C1 segment of cervical spinal cord (tissue), 14 donors: ENCODE measurements around the gene ZSCAN5B.
A peak's percentile ranks its signal among the peaks of the same experiment; 100 is the strongest.
"Not testable (repeated sequence)": the region's sequence is repeated elsewhere in the genome, so short reads cannot be mapped to it uniquely, and the experiment has no call there.

Experiments used
- DNase-seq, 14 donors: peaks; one replicate each; lab custom pipeline; 2025; lab: John Stamatoyannopoulos, UW

The ZSCAN5B gene, protein sequence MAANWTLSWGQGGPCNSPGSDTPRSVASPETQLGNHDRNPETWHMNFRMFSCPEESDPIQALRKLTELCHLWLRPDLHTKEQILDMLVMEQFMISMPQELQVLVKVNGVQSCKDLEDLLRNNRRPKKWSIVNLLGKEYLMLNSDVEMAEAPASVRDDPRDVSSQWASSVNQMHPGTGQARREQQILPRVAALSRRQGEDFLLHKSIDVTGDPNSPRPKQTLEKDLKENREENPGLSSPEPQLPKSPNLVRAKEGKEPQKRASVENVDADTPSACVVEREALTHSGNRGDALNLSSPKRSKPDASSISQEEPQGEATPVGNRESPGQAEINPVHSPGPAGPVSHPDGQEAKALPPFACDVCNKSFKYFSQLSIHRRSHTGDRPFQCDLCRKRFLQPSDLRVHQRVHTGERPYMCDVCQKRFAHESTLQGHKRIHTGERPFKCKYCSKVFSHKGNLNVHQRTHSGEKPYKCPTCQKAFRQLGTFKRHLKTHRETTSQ

DNA sequence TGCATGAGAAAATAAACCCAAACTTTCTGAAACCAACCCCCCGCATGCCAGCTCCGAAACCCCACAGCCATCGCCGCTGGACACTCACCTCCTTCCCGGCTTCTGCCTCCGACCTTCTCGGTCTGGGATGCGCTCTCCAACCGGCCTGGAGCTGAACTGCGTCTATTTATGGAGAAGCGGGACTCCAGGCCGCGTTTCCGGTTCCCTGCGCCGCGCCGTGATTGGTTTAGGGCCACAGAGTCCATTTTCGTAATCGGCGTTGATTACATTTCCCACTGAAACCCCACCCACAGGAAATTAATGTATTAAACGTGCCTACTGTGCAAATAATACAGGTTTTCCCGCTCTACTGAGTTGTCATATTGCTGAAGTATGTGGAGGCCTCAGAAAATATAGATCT, at the start of gene ZSCAN5B:
Gene ZSCAN5B, minus strand, starts transcription at position 138 of the 400 bp plus-strand sequence. CDS start 4,731 bp downstream, outside the sequence.
- DNase-seq: not testable (repeated sequence)

DNA sequence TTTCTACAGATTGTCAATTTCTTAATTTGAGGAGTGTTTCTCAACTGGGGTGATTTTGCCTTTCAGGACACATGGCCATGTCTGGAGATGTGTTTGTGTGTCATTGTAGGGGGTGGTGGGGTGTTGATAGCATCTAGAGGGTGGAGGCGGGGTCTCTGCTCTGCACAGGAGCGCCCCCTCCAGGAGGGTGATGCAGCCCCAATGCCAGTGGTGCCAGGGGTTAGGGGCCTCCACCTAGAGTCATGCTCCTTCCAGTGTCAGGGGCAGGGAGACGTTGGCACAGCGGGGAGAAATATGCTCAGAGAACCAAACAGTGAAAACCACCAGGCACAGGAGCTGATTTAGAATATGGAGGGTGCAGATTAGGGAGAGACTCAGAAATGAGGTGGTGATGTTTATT, 48.2 kb upstream of the ZSCAN5B start:
- not testable (repeated sequence) for DNase-seq

DNA sequence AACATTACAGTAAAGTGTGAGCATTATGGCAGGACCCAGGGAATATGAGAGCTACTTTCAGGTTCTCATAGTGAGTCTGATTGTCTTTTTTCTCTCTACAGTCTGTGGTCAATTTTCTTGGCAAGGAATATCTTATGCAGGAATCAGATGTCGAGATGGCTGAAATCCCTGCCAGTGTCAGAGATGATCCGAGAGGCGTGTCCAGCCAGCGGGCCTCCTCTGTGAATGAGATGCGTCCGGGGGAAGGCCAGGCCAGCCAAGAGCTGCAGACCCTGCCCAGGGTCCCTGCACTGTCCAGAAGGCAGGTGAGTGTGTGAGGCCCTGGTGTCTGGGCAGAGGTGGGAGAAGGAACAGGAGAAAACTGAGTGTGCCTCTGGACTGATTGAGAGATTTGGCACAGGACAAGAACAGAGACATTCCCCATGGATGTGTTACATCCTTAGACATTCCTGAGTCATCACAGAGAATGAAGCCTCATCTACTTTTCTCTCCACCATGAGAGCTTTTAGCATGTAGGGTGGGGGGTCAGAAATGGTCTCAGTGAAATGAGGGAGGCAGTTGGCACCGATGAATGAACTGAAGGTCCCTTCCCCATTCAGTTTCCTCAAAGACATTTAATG, 47.6 kb upstream of the ZSCAN5B start:
- DNase-seq: no peak

DNA sequence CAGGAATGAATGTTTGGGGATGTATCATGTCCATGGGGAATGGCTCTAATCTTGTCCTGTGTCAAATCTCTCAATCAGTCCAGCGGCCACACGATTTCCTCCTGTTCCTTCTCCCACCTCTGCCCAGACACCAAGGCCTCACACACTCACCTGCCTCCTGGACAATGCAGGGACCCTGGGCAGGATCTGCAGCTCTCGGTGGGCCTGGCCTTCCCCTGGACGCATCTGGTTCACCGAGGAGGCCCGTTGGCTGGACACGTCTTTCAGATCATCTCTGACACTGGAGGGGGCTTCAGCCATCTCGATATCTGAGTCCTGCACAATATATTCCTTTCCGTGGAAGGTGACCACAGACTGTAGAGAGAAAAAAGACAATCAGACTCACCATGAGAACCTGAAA, 25.9 kb upstream of the ZSCAN5B start:
- DNase-seq: no peak

DNA sequence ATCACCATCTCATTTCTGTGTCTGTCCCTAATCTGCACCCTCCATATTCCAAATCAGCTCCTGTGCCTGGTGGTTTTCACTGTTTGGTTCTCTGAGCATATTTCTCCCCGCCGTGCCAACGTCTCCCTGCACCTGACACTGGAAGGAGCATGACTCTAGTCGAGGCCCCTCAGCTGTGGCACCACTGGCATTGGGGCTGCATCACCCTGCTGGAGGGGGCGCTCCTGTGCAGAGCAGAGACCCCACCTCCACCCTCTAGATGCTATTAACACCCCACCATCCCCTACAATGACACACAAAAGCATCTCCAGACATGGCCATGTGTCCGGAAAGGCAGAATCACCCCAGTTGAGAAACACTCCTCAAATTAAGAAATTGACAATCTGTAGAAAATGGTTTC, 25.3 kb upstream of the ZSCAN5B start:
- DNase-seq: no peak

DNA sequence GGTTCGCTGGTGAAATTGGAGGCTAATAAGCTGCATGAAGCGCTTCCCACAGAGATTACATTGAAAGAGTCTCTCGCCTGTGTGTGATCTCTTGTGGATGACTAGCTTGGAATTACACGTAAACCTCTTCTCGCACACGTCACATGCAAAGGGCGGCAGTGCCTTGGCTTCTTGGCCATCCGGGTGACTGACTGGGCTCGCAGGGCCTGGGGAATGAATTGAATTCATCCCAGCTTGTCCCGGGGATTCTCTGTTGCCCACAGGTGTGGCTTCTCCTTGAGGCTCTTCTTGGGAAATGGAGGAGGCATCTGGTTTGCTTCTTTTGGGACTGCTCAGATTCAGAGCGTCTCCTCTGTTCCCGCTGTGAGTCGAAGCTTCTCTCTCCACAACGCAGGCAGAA, 24.3 kb upstream of the ZSCAN5B start:
- DNase-seq: no peak

DNA sequence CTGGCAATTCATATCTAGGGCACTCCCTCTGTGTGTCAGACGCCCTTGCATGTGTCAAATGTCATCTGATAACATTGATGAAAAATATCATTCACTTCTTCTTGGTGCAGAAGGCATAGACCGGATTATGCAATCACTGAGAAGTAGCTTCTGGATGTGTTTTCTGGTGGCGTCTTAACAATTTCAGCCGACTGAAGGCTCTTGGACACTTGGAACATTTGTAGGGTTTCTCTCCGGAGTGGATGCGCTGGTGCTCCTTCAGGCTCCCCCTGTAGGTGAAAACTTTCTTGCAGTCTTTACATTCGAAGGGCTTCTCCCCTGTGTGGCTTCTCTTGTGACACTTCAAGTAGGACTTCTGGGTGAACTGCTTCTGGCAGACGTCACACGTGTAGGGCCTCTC, 23.9 kb upstream of the ZSCAN5B start:
- not testable (repeated sequence) for DNase-seq

DNA sequence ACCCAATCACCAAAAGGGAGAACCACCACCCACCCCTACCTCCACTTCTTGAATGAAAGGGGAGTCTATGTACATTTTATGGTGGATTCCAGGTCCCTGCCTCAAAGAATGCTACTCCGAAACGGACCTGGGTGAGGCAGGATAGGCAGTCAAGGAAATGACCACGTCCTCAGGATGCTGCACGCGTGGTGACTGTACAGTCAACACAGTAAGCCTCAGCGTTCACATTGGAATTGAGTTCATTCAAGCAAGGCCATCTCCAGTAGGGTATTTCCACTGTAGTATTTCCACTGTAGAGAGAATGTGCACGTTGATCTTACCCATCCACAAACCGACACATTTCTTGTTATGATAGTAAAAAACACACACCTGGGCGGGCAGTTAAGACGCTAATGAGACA, 21.4 kb upstream of the ZSCAN5B start:
- DNase-seq: no peak

DNA sequence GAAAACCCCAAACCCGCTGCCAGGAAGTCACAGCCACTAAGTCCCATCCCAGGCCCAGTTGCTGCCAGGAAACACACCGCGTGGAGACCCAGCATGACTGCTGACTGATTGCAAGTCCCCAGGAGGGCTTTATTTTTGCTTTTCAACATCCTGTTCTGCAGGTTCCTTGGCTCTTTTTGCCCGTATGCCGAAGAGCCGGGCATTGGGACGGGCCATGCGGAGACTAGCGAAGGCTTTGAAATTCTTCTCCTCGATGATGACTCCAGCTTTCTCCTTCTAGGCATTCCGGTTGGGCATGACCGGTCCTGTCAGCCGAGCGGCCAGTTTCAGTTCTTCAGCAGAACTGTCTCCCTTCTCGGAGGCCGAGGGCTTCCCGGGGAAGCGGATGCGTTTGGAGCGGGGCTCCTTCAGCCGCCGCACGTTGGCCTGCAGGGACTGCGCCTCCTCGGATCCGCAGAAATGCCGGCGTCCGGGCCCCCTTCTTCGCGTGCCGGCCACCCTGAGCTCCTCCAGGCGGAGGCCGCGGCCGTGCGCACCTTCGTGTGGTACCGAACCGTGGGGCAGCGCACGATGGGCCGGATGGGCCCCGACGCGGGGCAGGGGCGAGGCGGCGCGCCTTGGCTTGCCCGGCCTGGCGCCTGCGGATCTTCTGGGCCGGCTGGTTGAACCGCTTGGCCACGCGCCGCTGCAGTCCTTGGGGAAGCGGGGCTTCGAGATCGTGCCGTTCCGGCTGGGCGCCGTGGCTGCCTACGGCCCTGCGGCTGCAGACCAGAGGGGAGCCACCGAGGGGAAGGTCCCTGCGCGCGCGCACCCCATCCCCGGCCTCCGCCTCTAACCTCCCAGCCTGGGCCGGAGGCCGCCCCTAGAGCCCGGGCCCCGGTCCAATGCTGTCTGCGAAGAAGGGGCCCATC, 19.7 kb upstream of the ZSCAN5B start:
- peak in 4 of 14 donors; percentile 6 to 11 (median 8) for DNase-seq

DNA sequence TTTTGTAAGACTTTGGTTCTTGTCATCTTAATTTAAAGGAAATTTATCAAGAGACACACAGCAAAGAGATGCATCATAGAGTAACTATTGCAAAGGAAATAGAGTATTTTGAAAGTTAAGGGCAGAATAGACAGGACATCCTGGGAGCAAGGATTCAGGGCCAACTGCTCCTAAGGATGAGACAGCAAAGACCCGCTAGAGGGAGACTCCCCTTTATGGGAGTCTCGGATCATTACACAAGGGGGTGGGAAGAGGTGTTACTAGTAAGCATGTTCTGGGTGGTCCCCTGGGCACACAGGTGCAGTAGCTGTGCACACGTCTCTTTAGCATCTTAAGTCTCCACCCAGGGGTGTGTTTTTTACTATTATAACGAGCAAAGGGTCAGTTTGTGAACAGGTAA, 14.1 kb upstream of the ZSCAN5B start:
- no peak for DNase-seq

DNA sequence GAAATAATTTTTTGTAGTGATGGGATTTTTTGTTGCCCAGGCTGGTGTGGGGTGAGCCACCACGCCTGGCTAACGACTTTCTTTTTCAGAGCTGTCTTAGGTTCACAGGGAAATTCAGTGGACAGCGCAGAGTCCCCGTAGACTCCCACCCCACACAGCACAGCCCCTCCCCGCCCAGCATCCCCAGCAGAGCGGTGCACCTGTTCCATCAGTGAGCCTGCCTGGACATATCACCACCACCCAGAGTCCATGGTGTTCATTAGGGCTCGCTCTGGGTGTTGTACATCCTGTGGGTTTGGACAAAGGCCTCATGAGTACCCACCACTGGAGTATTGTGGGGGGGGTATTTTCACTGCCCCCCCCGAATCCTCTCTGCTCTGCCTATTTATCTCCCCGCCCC, 12.5 kb upstream of the ZSCAN5B start:
- not testable (repeated sequence) for DNase-seq

DNA sequence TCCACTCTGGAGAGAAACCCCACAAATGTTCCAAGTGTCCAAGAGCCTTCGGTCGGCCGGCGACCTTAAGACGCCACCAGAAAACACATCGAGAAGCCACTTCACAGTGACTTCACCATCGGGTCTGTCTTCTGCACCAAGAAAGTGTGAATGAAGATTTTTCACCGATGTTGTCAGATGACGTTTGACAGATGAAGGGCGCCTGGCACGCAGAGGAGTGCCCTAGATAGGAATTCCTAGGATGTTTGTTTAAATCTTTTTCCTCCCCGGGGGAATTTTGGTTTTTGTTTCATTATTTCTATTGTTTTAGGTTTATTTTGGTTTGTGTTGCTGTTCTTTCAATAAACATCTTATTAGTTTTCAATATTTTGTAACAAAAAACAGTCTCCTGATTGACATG, 11.5 kb upstream of the ZSCAN5B start:
- DNase-seq: no peak

DNA sequence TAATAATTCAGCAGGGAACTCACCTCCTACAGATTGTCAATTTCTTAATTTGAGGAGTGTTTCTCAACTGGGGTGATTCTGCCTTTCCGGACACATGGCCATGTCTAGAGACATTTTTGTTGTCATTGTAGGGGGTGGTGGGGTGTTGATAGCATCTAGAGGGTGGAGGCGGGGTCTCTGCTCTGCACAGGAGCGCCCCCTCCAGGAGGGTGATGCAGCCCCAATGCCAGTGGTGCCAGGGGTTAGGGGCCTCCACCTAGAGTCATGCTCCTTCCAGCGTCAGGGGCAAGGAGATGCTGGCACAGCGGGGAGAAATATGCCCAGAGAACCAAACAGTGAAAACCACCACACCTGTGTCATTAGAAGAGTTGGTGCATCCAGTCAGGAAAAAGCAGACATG, 10.0 kb upstream of the ZSCAN5B start:
- DNase-seq: not testable (repeated sequence)

DNA sequence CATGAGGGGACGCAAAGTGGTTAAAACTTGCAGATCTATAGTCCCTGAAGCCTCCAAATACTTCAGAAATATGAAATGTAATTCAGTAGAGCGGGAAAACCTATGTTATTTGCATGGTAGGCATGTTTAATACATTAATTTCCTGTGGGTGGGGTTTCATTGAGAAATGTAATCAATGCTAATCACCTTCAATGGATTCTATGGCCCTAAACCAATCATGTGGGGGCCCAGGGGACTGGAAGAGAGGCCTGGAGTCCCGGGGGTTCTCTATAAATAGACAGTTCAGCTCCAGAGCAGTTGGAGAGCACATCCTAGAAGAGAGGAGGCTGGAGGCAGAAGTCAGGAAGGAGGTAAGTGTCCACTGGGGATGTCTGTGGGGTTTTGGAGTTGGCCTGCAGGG, 4.4 kb upstream of the ZSCAN5B start, which contains the start of gene ZSCAN5C:
Gene ZSCAN5C, plus strand, starts transcription at position 301 of the 400 bp plus-strand sequence. CDS start 3,641 bp downstream, outside the sequence.
- DNase-seq: no peak

DNA sequence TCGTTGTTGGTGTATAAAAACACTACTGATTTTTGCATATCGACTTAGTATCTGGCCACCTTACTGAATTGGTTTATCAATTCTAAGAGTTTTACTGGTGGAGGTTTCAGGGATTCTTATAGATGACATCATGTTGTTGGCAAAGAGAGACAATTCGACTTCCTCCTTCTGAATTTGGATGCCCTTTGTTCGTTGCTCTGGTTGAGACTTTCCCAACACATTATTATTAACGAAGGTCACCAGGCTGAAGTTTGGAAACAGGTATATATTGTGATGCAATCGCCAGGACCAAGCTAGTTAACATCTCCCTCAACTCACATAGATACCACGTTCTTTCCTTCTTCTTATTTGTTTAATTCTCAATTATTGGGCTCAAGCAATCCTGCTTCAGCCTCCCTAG, 2.1 kb upstream of the ZSCAN5B start:
- no peak for DNase-seq

DNA sequence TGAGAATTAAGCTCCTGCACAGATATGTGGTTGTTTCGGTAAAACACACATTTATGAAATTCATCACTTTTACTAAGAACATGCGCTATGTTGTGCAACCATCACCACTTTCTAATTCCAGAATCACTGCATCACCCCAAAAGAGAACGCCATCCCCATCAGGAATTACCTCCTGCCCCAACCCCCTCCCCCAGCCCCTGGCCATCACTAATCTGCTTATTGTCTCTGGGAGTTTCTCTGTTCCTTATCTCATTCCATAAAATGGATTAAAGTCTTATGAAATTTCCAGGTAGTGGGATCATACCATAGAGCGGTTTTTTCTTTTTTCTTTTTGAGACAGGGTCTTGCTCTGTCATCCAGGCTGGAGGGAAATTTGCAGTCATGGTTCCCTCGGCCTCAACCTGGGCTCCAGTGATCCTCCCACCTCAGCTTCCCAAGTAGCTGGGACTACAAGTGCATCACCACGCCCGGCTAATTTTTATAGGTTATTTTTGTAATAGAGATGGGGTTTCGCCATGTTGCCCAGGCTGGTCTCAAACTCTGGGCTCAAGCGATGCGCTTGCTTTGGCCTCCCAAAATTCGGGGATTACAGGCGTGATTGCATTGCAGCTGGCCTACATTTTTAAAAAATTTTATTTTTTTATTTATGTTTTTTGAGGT, 3.5 kb downstream of the ZSCAN5B start:
- DNase-seq: no peak

DNA sequence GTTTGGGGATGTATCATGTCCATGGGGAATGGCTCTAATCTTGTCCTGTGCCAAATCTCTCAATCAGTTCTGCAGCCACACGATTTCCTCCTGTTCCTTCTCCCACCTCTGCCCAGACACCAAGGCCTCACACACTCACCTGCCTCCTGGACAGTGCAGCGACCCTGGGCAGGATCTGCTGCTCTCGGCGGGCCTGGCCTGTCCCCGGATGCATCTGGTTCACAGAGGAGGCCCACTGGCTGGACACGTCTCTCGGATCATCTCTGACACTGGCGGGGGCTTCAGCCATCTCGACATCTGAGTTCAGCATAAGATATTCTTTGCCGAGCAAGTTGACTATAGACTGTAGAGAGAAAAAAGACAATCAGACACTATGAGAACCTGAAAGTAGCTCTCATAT, 5.9 kb downstream of the ZSCAN5B start:
- DNase-seq: no peak

DNA sequence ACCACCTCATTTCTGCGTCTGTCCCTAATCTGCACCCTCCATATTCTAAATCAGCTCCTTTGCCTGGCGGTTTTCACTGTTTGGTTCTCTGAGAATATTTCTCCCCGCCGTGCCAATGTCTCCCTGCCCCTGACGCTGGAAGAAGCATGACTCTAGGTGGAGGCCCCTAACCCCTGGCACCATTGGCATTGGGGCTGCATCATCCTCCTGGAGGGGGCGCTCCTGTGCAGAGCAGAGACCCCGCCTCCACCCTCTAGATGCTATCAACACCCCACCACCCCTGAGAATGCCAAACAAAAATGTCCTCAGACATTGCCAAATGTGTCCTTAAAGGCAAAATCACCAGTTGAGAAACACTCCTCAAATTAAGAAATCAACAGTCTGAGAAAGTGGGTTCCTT, 6.5 kb downstream of the ZSCAN5B start:
- no peak for DNase-seq

DNA sequence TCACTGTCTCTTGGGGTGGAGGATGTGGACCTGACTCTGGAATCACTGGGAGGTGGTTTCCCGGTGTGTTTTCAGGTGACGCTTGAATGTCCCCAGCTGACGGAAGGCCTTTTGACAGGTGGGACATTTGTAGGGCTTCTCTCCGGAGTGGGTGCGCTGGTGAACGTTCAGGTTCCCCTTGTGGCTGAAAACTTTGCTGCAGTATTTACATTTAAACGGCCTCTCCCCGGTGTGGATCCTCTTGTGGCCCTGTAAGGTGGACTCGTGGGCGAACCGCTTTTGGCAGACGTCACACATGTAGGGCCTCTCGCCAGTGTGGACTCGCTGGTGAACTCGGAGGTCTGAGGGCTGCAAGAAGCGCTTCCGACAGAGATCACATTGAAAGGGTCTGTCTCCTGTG, 7.8 kb downstream of the ZSCAN5B start:
- DNase-seq: no peak

DNA sequence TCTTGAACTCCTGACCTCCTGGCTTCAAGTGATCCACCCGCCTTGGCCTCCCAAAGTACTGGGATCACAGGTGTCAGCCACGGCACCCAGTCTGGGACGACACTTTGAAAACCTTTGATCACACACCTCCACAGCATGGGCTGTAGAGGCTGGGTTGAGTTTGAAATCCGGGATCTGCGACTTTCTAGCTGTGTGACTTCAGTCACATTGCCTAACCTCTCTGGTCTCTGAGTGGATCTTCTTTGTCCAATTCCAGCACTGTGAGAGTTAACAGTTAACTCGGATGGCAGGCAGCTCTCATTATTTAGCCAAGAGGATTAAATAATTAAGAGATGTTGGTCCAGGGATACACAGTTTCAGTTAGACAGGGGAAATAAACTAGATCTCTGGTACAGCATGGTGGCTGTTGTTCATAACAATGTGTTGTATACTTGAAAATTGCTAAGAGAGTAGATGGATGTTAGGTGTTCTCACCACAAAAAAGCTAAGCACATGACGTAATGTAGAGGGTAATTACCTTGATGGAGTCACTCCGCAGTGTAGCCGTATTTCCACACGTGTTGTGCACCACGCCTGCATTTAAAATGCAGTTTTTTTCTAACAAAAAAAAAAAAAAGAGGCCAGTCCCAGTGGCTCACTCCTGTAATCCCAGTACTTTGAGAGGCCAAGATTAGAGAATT, 19.9 kb downstream of the ZSCAN5B start:
- DNase-seq: no peak

DNA sequence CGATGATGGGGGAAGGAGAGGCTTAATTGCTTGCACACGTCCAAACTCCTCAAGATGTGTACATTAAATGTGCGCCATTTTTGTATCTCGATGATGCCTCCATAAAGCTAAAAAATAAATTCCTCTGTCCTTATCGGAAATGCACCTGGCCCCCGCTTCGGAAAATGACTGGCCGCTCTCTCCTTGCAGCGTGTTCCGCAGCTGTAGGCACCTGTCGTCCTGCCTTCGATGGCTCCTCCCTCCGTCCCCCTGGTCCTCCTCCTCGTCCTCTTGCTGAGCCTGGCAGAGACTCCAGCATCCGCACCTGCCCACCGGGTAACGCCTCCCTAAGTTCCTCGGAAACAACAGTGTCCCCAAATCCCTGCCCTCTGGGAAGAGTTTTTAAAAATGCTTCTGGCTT, 20.7 kb downstream of the ZSCAN5B start:
- no peak for DNase-seq
